Smooth muscle cell of the brain vasculature (primary cell): ENCODE data around the gene LRBA.
"Not testable (repeated sequence)": the region's sequence is repeated elsewhere in the genome, so short reads cannot be mapped to it uniquely, and the experiment has no call there.

ENCODE experiments used
- DNase-seq: peaks from one replicate; pipeline ENCODE4 v3.0.0-alpha.2; 2012; ENCODE audit warnings: low read depth, low spot score

Gene LRBA

DNA sequence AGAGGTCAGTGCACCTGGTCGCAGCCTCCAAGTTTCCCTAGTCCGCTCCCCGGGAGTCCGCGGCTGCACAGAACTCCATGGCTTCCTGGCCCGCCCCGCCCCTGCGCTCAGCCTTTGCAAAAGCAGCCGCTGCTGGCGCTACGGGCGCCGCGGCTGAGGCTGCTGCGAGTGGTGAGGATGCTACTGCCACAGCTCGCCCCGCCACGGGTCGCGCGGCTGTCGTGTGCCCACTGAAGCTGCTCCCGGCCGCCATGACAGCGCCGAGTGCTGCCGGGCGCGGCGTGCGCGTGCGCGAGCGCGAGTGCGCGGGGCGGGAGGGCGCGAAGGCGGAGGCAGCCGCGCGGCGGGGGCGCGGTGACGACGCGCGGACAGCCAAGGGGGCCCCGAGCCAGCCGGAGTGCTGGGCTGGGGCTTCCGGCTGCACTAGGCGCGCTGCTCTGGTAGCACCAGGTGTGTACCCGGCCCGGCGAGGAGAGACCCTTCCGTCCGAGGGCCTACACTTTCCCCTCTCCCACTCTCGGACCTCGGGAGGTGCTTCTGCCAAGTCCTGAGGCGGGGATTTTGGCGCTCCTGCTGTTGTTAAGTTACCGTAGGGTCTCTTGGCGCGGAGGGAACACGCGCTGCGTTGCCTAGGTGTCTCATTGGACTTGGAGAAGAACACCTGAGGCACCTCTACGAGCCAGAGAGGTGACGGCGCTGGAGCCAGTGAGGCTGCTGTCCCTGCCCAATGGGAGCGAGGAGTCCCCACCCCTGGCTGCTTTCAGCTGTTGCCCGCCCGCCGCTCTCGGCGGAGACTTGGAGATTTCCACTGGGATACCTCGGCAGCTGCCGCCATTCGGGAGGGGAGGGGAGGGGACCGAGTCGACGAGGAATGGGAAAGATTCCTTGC lies 619 bp upstream of the LRBA start:
- peak; percentile 35 for DNase-seq

DNA sequence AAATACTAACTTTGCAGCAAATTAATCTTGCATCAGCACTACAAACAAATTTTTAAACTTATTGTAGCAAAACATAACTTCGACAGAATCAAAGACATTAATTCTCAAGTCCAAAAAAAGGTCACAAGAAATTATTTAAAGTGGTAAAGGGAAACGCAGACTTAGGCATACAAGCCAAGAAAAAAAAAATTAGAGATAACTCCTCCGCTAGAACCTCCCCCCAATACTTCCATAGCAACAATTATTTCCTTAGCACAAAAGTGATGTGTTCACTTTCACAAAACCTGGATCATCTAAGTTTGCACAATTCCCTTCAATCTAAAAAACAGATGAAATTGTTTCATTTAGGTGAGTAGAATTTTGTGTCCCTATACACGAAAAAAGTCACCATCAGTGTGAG lies 1.1 kb downstream of the LRBA start:
- no peak for DNase-seq

DNA sequence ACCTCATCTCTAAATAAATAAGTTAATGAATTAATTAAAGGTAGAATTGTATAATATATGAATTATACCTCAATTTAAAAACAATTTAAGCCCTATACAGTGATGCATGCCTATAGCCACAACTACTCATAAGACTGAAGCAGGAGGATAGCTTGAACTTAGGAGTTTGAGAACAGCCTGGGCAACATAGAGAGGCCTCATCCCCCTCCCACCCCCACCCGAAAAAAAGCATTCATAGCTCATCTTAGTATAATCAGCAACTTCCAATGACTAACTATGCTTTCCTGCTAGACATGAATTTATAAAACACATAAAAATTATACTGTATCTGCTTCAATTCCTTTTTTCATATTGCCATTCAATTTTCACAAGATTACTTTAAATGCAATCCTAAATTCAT lies 1.6 kb downstream of the LRBA start:
- no peak for DNase-seq

DNA sequence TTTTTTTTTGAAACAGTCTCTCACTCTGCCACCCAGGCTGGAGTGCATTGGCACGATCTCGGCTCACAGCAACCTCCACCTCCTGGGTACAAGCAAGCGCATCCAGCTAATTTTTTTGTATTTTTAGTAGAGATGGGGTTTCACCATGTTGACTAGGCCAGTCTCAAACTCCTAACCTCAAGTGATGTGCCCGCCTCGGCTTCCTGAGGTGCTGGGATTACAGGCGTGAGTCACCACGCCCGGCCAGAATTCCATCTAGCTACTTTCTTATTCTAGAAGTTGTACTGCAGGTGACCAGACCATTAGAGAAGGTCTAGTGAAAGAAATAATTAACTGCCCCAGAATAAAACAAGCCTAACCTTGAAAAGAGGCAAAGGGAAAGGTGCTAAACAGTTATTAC lies 2.3 kb downstream of the LRBA start:
- no peak for DNase-seq

DNA sequence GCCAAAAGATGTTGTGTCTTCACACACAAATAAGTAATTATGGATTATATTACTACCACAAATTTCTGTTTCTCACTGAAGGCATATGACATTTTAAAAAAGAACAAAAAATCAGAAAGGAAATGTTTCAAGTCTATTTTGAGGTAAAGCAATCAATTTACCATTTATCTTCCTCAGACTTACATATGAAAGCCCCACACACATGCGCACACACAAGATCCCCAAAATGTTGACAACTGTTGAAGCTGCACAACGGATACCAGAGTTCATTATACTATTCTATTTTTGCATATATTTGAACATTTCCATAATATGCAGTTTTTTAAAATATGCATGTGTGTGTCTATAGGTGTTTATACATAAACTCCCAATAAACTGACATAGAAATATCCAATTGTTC lies 2.7 kb downstream of the LRBA start:
- no peak for DNase-seq

DNA sequence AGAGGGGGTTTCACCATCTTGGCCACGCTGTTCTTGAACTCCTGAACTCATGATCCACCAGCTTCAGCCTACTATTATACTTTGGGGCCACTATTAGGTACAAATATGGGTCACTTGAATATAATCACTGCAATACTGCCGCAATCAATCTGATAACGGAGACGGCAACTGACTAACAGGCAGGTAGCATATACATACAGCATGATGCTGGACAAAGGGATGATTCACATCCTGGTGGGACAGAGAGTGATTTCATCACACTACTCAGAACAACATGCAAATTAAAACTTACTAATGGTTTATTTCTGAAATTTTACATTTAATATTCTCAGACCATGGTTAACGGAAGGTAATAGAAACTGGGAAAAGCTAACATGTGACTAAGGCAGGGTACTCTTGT lies 10.9 kb downstream of the LRBA start:
- no peak for DNase-seq

DNA sequence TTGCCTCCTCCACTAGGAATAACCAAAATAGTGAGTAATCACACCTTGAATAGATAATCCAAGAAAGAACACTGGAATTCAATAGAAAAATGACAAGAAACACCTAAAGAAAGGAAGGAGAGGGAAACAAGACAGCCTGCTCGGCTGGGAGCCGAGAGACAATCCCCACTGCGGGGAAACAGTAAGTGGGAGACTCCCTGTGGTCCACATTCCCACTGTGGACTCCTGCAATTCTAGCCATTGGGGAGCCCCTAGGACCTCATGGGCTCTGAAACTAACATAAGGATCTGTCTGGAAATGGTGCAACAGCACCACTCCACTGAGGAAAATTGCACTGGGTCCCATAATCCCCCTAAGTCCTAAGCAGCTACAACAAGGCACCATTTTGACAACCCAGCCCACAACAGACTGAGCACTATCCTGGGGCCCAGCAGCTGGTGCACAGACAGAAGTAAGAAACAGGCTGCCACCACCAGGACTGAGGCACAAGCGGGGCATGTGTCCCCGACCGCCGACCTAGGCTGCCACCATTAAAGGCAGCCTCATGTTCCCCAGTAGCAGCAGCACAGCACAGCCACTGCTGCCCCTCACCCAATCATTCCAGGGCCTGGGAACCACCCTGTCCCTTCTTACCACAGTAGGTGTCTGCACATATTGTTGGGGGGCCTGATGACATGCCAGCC lies 14.2 kb downstream of the LRBA start:
- DNase-seq: no peak

DNA sequence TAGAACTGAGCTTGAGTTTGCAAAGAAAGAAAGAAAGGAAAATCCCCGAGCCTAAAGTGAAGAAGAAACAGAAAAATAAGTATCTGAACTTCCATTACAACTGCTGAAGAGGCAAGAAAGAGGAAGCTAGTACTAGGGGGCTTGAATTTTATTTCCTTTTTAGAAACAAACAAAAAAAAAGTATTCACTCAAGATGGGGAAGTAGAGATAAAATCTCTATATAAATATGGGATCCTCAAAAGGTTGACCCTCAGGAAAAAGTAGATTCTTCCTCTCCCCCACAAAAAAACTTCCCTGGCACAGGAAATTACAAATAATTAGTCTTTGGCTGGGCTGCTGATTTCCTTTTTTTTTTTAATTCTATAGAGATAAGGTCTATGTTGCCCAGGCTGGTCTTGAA lies 16.0 kb downstream of the LRBA start:
- DNase-seq: no peak

DNA sequence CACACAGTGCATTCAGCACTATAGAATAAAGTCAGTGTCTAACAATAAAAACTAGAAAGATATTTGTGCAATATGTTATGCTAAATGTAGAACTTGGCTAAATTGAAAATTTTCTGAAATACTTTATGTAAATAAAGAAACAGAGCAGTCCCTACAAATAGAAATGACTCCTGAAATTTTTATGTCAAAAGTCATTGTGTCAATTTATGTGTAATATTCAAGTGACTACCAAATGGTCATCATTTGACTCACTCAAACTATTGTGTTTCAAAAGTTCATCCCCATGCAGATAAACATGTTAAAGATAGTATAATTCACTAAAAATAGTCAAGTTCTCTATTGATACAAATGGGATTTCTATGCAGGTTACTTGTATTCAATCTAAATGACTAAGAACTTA lies 17.9 kb downstream of the LRBA start:
- no peak for DNase-seq

DNA sequence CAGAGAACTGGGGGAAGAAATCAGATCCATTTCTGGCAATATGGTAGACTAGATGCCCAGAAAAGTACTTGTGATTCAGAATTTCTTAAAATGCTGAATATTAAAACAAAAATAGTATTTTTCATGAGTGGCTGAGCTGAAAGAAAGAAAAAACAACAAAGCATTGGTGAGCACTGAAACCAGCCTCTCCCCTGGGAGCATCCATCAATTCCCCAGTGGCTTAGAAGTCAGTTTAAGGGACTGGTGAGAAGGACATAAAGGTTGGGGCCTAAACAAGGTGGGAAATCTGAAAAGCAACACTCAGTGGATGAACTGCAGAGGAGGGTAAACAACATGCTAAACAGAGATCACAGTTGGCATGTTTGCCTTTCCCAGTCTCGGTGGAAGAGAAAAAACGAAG lies 20.4 kb downstream of the LRBA start:
- DNase-seq: no peak

DNA sequence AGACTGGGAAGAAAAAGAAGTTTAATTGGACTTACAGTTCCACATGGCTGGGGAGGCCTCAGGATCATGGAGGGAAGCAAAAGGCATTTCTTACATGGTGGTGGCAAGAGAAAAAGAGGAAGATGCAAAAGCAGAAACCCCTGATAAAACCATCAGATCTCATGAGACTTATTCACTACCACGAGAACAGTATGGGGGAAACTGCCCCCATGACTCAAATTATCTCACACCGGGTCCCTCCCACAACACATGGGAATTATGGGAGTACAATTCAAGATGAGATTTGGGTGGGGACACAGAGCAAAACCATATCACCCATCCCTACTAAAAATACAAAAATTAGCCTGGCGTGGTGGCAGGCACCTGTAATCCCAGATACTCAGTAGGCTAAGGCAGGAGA lies 21.5 kb downstream of the LRBA start:
- not testable (repeated sequence) for DNase-seq

DNA sequence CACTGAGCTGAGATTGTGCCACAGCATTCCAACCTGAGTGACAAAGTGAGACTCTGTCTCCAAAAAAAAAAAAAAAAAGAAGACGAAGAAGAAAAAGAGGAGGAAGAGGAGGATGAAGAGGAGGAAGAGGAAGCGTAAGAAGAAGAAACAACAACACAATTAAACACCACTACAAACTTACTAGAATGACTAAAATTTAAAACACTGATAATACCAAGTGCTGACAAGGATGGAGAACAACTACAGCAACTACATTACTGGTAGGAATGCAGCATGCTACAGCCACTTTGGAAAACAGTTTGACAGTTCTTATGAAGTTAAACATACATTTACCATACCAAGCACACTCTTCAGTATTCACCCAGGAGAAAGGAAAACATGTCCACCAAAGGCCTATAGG lies 24.1 kb downstream of the LRBA start:
- no peak for DNase-seq

DNA sequence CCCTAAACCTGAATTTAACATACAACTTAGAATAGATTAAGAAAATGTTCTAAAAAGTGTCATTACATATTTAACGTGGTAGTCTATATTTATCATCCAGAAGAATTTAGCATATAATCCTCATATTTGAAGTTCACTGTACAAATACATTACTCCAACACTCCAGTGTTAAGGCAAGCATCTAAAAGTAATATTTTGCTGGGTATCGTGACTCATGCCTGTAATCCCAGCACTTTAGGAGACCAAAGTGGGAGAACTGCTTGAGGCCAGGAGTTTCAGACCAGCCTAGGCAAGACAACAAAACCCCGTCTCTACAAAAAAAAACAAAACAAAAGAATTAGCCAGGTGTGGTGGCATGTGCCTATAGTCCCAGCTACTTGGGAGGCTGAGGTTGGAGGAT lies 24.8 kb downstream of the LRBA start:
- no peak for DNase-seq

DNA sequence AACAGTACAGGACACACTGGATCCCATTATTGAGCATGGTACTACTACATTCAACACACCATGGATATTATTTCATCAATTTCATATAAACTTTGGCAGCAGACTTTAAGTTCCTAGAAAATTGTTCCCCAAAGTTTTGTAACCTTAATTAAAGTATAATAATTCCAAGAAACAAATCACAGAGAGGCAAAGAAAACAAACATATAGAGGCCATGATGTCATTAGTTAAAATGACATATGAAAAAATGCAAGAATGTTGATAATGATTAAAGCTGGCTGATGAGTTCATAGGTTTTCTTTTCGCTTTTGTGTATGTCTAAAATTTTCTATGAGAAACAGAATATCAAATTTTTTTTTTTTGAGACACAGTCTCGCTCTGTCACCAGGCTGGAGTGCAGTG lies 26.8 kb downstream of the LRBA start:
- no peak for DNase-seq

DNA sequence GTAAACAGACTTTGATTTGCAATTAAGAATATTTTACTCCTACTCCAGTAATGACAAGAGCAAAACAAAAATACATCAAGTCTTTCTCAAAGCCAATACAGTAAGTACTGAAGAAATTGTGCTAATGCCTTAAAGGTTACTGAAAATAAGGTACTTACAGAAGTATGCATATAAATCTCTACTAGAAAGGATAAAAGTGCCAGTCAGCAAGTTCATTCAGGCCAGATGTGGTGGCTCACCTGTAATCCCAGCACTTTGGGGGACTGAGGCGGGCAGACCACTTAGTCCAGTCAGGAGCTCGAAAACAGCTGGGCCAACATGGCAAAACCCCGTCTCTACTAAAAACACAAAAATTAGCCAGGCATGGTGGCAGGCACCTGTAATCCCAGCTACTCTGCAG lies 27.9 kb downstream of the LRBA start:
- no peak for DNase-seq

DNA sequence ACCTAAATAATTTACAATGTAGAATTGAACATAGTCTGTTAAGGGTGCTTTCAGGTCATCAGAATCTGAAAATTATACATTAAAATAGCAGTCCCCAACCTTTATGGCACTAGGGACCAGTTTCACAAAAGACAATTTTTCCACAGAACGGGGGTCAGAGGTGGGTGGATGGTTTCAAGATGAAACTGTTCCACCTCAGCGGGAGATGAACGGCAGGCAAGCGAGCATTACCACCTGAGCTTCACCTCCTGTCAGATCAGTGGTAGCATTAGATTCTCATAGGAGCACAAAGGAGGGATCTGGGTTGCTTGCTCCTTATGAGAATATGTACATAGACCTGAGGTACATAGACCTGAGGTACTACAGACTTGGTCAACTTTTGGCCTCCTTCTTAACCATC lies 29.0 kb downstream of the LRBA start:
- no peak for DNase-seq

DNA sequence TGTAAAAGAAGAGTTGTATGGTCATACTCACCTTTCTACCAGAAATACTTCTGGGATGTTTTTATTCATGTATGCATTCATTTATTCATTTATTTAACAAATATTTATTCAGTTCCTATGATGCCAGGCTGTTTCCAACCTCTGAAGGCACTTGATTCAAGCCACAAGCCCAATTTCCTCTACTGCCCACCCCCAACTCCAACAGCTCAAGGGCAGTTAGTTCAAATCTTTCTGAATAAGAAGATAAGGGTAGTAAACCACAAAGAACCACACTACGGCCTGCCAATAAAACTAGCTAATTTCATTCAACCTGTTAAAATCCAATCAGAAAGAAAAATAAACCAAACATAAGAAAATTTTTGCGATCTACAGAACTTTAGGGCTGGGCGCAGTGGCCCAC lies 31.2 kb downstream of the LRBA start:
- DNase-seq: no peak

DNA sequence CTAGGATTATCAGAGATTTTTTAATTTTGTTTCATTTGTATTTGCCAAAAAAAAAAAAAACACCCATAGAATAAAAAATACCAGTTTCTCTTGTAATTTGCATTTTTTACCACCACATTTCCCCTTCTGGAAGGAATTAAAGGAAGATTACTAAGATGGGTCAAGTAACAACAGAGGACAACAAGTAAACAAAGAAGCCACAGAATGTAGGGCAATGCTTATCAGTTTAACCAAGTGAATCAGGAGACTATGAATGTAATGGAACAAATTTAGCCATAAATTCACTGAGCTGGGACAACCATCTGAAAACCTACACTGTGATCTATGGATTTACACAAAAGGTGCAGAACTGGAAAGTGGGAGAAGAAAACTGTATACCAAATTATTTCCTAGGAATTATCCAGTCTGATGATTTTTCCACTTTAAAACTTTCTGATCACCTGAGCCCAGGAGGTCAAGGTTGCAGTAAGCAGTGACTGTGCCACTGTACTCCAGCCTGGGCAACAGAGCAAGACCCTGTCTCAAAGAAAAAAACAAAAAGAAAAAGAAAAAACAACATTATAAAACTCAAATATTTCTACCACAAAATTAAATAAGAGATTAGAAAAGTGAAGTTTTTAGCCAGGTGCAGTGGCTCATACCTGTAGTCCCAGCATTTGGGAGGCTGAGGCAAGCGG lies 32.4 kb downstream of the LRBA start:
- no peak for DNase-seq

DNA sequence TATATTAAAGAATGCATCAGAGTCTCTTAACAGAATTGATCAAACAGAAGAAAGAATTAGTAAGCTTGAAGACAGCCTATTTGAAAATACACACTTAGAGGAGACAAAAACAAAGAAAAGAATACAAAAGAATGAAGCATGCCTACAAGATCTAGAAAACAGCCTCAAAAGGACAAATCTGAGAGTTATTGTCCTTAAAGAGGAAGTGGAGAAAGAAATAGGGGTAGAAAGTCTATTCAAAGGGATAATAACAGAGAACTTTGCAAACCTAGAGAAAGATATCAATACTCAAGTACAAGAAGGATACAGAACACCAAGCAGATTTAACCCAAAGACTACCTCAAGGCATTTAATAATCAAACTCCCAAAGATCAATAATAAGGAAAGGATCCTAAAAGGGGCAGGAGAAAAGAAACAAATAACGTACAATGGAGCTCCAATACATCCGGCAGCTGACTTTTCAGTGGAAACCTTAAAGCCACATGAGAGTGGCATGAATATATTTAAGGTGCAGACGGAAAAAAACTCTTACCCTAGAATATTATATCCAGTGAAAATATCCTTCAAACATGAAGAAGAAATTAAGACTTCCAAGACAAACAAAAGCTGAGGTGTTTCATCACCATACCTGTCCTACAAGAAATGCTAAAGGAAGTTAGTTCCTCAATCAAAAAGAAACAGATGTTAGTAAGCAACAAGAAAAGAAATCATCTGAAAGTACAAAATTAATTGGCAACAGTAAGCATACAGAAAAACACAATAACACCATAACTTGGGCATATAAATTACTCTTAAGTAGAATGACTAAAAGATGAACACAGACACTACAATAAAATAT lies 36.1 kb downstream of the LRBA start:
- no peak for DNase-seq

DNA sequence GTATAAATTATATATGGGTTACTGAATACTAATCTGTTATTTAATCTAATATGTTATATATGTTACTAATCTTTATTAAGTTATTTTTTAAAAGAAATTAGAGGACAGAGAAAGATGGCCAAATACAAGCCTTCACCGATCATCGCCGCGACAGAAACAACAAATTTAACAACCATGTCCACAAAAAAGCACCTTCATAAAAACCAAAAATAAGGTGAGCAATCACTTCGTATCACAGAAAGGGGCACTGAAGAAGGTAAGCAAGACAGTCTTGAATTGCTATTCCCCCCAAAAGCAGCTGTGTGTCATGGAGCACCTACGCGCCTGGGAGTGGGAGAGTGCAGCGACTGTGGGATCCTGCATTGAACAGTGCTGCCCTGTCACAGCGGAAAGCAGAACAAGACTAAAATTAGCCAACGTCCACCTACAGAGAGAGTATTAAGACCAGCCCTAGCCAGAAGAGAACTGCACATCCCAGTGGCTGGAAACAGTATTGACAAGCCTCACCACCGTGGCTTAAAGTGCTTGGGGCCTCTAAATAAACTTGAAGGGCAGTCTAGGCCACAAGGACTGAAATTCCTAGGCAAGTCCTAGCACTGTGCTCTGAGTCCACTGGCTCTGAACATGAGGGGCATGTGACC lies 38.5 kb downstream of the LRBA start:
- no peak for DNase-seq

DNA sequence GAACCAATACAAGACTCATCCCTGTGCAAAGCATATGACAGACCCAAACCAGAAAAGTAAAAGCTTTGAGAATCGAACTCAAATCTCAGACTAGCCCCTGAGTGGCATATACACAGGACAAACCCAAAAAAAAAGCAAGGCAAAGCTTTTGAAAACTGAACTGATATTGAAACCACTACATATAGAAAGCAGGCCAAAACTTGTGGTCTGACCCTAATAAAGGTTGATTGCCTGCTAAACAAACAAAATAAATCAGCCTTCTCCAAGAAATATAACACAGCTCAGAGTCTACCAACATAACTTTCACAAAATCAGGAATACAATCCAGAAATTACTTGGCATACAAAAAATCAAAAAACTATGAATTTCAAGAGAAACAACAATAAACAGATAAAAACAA lies 40.3 kb downstream of the LRBA start:
- DNase-seq: no peak
